Stimulated activated CD4-positive, alpha-beta T cell treated with anti-CD3 and anti-CD28 coated beads, Interleukin-4, amount 100 ng/mL, for 24 hours (primary cell): ENCODE results near the gene TANC1.

ENCODE experiments used
- DNase-seq: peaks from one replicate; pipeline ENCODE4 v3.0.0-alpha.2; 2020

The TANC1 gene

DNA sequence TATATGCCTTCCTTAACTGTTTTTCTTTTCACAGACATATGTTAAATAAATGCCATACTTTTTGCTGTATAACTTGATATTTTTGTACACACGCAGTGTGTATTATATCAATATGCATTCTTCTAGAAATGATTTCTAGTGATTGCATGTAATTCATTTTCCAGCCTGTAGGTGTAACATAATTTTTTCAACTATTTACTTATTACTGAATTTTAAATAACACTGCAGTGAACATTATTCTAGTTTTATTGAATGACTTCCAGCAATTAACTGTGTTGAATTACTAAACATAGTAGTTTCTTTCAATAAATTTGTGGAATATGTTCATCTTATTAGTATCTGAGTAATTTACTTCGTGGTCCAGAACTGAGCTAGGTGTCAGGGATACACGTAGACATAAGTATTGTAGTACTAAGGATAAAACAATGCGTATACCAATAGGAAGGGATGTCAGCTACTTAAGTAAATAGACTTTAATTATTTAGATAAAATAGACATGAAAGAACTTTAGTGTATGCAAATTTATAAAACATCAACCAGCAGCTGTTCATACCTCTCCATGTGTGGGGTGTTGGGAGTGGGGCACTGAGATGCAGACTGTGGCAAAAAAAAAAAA, 28.0 kb downstream of the TANC1 start:
- DNase-seq, result no peak

DNA sequence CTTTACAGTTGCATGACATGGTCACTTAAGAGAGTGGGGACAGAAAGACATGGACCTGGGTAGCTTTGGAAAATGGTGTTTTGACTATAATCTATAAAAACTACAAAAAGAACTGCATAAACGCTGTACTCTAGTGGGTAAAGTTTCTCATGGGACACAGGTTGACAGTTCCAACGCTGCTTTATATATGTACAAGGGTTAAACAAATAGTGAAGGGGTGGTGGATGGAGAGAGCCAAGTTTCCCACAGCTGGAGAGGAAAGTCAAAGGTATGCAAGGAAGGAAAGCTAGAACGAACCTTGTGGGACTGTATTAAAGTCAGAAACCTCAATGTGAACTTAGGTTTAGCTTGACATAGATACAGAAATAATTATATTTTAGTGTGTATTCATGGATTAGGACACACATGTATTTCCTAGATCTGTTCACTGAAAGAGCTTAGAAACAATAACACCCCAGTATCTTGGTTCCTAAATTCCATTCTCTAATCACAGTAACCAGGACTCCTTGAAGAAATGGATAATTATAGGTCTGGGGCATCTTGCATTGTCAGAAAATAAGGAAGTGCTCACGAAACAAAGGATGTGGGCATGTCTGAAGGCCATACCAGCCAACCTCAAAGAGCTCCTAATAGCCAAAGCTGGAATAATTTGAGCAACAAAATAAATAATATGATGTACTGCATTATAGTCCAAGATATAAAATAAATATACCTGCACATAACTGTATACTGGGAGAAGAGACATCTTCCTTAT, 28.8 kb downstream of the TANC1 start:
- DNase-seq, result no peak

DNA sequence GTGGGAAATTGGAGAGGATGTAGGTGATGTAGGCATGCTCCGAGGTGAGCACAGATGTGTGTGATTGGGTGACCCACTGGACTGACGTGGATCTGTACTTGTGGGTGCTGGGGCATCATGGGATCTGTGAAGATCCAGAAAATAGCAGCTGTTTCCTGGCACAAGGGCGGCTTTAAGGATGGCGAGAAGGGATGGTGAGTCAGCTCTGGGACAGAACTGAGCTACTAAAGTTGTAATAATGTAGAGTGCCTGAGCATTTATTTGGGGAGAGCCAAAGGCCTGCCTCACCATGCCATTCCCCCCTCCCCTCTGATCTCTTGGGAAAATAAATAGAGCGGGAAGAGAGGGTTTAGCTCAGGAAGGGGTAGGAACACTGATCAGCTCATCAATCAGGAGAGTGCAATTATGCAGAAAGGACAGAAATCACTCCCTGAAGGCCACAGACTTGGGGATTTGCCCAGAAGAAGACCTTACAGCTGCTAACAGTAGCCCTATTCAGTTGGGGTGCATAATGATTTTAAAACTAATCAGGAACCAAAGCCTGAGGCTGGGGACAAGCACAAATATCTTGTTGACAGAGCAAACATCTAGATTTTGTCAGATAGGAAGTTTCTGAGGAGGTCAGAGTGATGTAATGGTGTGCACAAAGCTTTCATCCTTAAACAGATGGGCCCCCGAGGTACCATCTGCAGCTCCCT, 30.3 kb downstream of the TANC1 start:
- DNase-seq, result no peak

DNA sequence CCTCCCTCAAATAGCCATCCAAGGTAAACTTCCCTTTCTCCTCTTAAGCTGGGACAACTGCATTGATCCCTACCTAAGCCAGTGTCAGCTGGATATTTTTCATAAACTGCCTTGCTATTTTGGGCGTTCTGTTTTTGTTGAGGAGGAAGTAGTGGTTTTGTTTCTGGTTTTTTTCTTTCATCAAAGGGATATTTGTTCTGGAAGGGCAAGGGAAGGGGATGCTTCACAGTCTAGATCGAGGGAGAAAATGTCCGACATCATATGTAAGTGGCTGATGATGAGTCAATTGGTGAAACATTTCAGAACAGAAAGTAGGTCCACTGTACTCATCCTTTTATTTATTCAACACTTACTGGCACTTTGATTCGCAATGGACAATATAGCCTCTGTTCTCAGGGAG, 31.0 kb downstream of the TANC1 start:
- DNase-seq, result no peak

DNA sequence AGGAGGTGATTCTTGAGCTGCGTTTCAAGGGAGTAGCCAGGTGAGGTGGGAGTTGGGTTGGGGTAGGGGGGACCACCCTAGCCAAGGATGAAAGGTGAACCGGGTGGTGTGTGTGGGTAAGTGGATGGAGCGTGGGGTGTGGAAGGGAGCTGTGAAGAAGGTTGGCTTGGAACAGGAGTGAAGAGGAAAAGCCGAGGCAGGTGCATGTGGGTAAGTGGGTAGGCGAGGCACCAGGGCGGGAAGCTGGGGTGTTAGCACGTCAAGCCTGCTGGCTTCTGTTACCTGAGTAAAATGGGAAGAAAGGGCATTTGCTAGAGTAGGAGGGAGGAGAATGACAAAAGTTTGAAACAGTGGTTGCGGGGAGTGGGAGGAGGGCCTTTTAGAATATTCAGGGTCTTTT, 31.6 kb downstream of the TANC1 start:
- no peak for DNase-seq

DNA sequence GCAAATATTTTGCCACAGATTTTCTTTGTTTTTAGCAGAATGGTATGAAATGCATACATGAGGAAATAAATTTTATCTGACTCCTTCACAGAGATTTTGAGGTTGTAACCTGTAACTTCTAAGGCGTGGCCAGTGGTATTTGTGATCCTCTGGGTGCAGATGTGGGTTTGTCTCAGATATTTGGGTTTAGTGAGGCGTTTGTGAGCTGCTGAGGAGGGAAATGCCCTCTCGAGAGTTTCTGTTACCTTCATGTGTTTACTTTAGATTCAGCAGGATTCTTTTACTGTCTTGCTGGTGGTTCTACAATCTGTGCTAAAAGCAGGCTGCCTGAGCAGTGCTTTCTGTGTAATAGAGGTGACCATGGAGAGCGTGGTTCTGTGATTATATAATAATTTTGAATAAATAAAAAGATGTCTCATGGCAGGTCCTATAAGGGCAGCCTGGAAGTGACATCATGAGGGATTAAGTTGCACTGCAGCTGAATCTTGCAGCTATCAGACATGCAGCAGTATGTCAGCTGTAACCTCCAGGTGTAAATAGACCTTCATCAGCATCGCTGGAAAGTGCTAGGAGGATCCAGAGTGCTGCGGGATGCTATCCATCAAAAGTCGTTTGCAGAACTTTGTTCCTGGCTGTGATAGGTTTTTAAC, 34.1 kb downstream of the TANC1 start:
- DNase-seq, result no peak

DNA sequence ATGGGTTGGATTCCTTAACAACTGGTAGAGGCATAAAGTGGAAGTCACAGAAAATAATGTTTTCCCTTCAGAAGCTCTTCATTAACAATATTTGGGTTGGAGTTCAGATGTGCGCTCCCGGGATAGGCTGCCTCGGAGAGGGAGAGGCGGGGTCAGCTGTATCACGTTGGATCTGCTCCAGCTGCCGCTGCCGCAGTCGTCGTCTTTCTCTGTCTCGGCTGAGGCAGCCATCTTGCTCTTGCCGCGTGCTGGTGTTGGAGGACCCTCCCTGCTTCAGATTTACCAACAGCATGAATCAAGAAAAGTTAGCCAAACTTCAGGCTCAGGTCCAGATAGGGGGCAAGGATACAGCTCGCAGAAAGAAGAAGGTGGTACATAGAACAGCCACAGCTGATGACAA, 35.1 kb downstream of the TANC1 start:
- no peak for DNase-seq

DNA sequence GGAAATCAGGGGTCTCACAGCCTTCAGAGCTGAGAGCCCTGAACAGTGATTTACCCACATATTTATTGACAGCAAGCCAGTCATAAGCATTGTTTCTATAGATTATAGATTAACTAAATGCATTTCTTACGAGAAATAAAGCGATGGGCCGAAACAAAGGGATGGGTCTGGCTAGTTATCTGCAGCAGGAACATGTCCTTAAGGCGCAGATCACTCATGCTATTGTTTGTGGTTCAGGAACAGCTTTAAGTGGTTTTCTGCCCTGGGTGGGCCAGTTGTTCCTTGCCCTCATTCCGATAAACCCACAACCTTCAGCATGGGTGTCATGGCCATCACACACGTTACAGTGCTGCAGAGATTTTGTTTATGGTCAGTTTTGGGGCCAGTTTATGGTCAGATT, 36.4 kb downstream of the TANC1 start:
- DNase-seq, result no peak

DNA sequence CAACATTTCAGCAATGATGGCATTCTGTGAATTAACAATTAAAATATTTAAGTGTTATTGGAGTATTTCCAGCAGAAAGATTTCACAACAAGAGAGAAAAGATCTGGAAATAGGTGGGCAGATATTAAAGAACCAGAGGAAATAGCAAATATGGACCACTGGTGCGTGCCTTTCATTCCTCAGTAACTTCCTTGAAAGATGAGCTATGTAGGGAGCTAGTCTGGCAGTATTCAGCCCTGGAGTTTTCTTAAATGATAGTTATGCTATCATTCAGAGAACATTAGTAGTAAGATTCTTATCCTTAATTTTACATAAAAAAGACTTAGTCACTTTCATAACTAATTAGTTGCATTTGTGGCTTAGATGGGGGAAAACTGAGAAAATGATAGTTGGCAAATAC, 41.5 kb downstream of the TANC1 start:
- DNase-seq, result no peak

DNA sequence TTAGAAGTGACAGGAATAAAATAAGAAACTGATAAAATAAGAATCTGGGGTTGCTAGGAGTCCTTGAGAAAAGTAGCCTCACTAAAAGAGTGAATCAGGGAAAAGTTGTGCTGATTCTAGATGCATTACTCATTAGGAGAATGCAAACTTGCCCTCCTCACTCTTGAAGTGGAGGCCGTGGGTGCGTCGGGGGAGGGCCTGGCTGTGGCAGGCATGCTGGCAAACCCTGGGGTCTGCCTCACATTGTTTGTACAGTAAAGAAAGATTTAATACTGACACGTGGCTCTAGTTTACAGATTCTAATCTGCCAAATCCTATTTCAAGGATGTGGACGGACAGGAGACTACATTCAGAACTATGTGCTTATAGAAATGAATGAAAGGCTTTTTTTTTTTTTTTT, 41.9 kb downstream of the TANC1 start:
- DNase-seq, result no peak

DNA sequence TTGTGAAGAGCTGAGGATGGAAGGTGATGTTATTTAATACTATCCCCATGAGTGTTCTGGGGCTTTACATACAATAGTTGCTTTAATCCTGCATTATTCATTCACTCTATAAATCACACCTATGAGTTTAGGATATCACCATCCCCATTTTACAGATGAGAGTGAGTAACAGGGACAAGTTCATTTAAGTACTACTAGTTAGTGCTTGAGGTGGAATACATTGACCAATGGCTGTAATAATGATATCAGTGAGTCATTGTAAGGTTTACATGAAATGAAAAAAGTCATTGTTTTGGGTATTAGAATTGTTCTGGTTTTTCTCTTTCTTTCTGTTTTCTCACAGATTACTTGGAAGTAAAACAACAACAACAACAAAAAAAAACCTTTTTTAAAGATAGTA, 42.5 kb downstream of the TANC1 start:
- DNase-seq, result no peak

DNA sequence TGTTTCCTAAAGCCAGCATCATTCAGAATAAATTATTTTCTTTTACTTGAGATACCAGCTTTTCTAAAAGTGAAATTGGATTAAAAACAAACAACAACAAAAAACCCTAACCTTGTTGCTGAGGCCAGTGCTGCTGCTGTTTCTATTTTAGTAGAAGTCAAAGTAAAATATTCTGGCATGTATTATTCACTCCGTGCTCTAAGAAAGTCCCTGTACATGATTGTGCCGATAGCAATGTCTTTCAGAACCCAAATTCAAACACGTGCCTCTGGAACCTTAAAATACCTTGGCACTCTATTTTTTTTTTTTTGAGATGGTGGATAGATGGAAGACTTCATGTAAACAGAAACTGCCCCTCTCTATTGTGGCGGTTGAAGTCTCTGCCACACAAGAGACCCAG, 43.7 kb downstream of the TANC1 start:
- DNase-seq, result no peak

DNA sequence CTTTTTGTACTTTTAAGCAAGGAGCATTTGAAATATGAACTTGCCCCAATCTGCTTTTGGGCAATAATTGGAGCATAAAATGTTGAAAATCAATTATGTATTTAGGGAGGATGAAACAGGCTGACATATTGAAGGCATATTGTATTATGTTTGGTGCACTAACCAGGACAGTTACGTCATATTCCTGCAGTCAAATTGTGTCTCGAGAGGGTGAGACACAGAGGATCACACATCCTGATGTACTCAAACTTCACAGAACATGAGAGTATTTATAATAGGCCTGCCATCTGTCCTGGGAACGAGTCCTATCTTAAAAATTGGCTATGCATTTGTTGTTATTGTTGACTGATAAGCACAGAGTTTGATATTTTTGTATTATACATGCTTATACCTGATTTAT, 44.7 kb downstream of the TANC1 start:
- no peak for DNase-seq

DNA sequence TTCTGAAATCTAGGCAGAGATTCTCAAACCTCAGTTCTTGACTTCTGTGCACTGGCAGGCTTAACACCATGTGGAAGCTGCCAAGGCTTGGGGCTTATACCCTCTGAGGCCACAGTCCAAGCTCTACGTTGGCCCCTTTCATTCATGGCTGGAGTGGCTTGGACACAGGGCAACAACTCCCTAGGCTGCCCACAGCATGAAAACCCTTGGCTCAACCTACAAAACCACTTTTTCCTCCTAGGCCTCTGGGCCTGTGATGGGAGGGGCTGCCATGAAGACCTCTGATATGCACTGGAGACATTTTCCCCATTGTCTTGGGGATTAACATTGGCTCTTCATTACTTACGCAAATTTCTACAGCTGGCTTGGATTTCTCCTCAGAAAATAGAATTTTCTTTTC, 46.7 kb downstream of the TANC1 start:
- no peak for DNase-seq

DNA sequence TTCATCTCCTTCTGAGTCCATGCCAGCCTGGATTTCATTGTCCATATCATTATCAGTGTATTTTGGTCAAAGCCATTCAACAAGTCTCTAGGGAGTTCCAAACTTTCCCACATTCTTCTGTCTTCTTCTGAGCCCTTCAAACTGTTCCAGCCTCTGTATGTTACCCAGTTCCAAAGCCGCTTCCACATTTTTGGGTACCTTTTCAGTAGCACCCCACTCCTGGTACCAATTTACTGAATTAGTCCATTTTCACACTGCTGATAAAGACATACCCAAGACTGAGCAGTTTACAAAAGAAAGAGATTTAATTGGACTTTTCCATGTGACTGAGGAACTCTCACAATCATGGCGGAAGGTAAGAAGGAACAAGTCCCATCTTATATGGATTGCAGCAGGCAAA, 47.4 kb downstream of the TANC1 start:
- DNase-seq, result no peak

DNA sequence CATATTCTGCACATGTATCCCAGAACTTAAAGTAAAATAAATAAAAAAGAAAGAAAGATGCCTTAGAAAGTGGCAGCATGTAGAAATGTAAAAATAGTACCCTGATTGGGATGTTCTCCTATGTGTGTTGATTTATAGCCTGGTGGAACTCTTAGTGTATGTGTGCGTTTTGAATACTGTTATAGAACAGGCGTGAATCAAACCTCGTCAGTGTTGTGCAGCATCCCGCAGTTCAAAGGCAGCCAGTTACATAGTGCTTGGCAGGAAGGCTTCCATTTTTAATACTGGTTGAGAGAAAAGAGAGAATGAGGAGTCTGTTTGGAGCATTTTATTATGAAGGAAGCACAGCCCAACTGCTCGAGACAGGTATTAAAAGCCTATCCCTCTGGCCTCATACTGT, 49.4 kb downstream of the TANC1 start:
- no peak for DNase-seq

DNA sequence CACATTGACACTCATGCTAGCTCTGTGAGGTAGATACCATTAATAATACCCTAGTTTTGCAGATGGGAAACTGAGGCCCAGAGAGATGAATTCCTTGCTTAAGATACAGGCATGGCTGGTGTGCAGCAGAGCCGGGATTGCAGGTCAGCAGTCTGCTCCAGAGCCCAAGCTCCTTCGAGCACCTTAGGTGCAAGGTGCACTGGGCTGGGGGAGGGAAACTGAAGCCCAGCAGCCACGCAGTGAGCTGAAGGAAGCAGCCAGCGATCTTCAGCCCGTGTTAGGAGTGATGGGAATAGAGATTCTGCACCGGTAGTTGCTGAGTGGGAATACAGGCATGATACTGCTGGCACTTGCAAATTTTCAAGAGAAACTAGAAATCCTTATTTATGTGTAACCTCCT, 50.6 kb downstream of the TANC1 start:
- DNase-seq, result no peak

DNA sequence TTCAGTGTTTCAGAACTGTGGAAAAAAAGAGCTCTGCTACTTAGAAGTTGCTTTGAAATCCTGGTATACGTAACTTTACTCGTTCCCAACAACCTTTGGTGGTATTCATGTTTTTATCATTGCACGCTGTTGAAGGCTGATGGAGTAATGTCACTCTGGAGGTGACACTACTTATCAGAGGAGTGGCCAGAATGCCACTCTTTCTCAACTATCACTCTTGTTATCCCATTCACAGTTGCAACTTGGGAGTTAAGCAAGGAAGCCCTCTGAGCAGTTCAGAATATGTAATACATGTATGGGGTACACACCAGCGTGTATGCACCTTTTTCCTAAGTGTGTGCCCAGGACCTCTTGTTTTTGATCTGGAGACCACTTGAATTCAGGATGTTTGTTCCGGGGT, 53.6 kb downstream of the TANC1 start:
- DNase-seq, result no peak

DNA sequence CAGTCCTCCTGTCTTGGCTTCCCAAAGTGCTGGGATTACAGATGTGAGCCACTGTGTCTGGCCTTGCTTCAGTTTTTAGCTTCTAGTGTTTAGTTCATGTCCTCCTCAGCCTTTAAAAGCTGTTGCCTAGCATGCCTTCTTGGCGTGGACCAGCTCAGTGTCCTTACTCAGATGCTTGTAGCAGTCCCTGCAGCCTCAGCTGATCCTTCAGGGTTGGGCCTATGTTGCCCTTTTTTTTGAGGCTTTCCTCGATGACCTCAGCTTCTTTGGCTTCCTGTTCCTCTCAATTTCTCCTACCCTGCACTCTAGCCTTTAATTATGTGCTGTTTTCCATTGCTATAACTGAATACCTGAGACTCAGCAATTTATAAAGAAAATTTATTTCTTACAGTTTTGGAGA, 57.7 kb downstream of the TANC1 start:
- DNase-seq, result no peak

DNA sequence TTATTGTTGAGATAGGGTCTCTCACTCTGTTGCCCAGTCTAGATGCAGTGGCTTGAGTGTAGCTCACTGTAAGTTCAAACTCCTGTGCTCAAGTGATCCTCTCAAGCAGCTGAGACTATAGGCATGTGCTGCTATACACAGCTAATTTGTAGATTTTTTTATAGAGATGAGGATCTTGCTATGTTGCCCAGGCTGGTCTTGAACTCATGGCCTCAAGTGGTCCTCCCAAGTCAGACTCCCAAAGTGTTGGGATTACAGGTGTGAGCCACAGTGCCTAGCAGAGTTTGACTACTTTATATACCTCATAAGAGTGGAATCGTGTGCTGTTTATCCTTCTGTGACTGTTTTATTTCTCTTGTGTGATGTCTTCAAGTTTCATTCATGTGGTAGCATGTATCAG, 60.3 kb downstream of the TANC1 start:
- DNase-seq, result no peak

DNA sequence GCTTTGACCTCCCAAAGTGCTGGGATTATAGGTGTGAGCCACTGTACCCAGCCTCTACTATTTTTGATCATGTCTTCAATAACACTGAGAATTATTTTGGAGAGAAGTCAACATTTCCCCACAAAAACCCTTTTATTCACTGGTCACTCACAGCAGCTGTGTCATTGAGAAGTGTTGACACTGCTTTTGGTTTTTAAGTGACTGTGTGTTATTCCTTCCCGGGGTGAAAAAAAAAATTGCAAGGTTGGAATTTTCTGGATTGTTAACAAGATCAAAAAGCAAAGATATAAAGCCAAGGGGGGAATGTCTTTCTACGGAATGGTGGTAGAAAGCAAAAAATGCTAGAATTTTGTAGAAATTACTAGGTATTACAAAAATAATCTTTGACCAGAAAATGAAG, 61.5 kb downstream of the TANC1 start:
- no peak for DNase-seq

DNA sequence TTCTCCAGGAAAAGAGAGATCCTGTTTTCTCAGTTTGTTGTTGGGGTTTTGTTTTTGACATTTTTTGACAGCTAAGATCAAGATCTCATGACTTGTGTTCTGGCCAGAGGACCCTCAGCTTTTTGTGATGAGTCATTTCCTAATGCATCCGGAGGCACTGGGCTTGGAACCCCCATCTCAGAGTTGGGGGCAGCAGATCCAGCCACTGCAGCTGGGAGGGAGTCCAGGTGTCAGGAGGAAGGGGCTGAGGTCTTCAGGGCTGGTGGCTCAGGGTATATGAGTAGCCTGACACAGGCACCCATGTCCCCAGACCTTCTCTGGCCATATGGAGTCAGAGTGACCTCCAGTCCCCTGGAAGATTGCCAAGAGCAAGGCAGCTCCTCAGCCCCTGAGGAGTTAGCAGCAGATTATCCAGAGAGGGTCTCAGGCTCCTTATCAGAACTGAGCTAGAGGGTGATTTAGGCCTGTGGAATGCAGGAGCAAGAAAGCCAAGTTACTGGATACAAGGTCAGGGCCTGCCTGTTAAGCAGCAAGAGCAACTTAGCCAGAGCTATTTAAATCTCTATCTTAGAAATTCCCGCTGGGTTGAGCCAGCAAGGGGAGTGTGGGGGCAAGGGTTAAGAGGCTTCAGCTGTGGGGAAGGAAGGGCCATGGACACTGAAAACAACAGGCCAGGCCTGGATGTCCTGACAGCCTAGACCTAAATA, 62.4 kb downstream of the TANC1 start:
- DNase-seq, result no peak

DNA sequence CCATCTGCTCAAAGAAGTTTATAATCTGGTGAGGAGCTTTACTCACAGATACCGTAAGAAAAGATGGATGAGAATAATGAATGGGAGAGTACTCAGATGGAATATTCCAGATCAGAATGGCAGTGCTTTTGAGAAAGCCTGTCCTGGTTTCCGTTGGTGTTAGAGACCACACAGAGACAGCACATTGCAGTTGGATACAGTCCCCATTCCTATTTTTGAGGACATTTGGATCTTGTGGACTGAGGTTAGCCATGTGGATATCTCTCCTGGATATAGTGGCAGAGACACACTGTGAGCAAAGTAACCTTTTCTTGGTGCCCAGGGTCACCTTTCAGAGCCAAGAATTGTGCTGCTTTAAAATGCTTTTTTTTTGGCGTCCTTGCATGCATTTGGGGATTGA, 63.7 kb downstream of the TANC1 start:
- DNase-seq, result no peak
